Astrocyte (in vitro differentiated cells and primary cell): ENCODE results near the gene EIF3F. TPM values are rescaled to one million over a fixed set of nuclear protein-coding genes. Genes with fewer than 3 reads are reported as not detected.

ENCODE experiments used
- DNase-seq: peaks from one replicate; pipeline ENCODE4 v3.0.0-alpha.2; 2010; ENCODE audit warnings: low read depth
- FAIRE-seq: peaks from 2 replicates; lab custom pipeline; 2011; peaks lifted over from hg19 to GRCh38; lab: Jason Lieb, UNC
- H2AFZ ChIP-seq: 2 replicates; pipeline ENCODE4 v1.6.0; 2012; ENCODE audit warnings: low read depth, low read length, inconsistent platforms
- H3K27ac ChIP-seq: 2 replicates; pipeline ENCODE4 v1.5.1; 2011; ENCODE audit warnings: low read depth, low read length, inconsistent platforms
- H3K27me3 ChIP-seq: 2 replicates; pipeline ENCODE4 v1.6.0; 2011; ENCODE audit warnings: low read length, inconsistent platforms; ENCODE audit not compliant: insufficient read depth
- H3K36me3 ChIP-seq: 2 replicates; pipeline ENCODE4 v1.5.1; 2011; ENCODE audit warnings: low read length, inconsistent platforms; ENCODE audit not compliant: insufficient read depth
- H3K4me1 ChIP-seq: 2 replicates; pipeline ENCODE4 v1.5.1; 2011; ENCODE audit warnings: low read length, inconsistent platforms; ENCODE audit not compliant: insufficient read depth
- H3K4me2 ChIP-seq: 2 replicates; pipeline ENCODE4 v1.6.0; 2012; ENCODE audit warnings: low read length, inconsistent platforms
- H3K4me3 ChIP-seq: 2 replicates; pipeline ENCODE4 v1.5.1; 2011; ENCODE audit warnings: low read depth, mild to moderate bottlenecking, low read length, inconsistent platforms; ENCODE audit not compliant: insufficient read depth
- H3K79me2 ChIP-seq: 2 replicates; pipeline ENCODE4 v1.6.0; 2012; ENCODE audit warnings: mild to moderate bottlenecking, low read length, inconsistent platforms; ENCODE audit not compliant: insufficient read depth
- H3K9ac ChIP-seq: 2 replicates; pipeline ENCODE4 v1.6.0; 2012; ENCODE audit warnings: mild to moderate bottlenecking, low read length, inconsistent platforms
- H3K9me3 ChIP-seq: 2 replicates; pipeline ENCODE4 v1.5.1; 2012; ENCODE audit warnings: low read depth, mild to moderate bottlenecking, low read length, inconsistent platforms; ENCODE audit not compliant: insufficient read depth
- H4K20me1 ChIP-seq: 2 replicates; pipeline ENCODE4 v1.6.0; 2012; ENCODE audit warnings: low read length, inconsistent platforms; ENCODE audit not compliant: insufficient read depth
- H3K27ac Mint-ChIP-seq: one replicate; pipeline ENCODE4 v1.8.0; 2021; ENCODE audit warnings: mild to moderate bottlenecking, mixed read lengths; ENCODE audit not compliant: unreplicated experiment
- H3K27me3 Mint-ChIP-seq: one replicate; pipeline ENCODE4 v1.8.0; 2021; ENCODE audit warnings: low read depth, mixed read lengths; ENCODE audit not compliant: unreplicated experiment
- H3K36me3 Mint-ChIP-seq: one replicate; pipeline ENCODE4 v1.8.0; 2021; ENCODE audit warnings: low read depth, mixed read lengths; ENCODE audit not compliant: unreplicated experiment
- H3K4me1 Mint-ChIP-seq: one replicate; pipeline ENCODE4 v1.8.0; 2021; ENCODE audit warnings: low read depth, mixed read lengths; ENCODE audit not compliant: unreplicated experiment
- H3K4me3 Mint-ChIP-seq: one replicate; pipeline ENCODE4 v1.8.0; 2021; ENCODE audit warnings: mild to moderate bottlenecking, moderate library complexity, mixed read lengths; ENCODE audit not compliant: unreplicated experiment
- H3K9me3 Mint-ChIP-seq: one replicate; pipeline ENCODE4 v1.8.0; 2021; ENCODE audit warnings: mild to moderate bottlenecking, mixed read lengths; ENCODE audit not compliant: unreplicated experiment
- CTCF ChIP-seq: IDR thresholded peaks from 2 replicates; pipeline ENCODE4 v1.5.1; 2011; ENCODE audit warnings: low read depth, mild to moderate bottlenecking, inconsistent platforms, low read length, moderate library complexity; ENCODE audit not compliant: insufficient read depth
- EZH2 ChIP-seq: IDR thresholded peaks from 2 replicates; pipeline ENCODE4 v1.6.1; 2012; ENCODE audit warnings: mild to moderate bottlenecking, low read length, inconsistent platforms; ENCODE audit not compliant: insufficient read depth
- total RNA-seq: library from RNA; stranded (reverse); gene quantifications from 2 replicates; pipeline ENCODE4 v1.2.1, GENCODE V29; 2021

The EIF3F gene
- total RNA-seq, 1 donor from 2014 or later: 260 TPM

DNA sequence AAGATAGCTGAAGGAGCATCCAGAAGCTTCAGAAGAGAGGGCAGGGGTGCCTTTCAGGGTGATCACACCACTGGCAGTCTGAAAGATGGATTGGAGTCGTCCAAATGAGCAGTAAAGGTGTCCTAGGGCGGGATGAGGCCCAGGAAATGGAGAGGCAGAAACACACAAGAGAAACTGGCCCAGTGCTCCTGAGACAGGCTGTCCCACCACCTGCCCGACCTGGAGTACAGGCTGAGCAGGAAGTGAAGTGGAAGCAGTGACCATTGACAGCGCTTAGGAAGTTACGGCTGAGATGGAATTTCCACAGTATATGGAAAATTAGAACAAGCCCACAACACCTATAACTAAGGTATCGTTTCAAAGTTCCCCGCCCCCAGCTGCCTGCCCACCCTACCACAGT, 16.1 kb downstream of the EIF3F start:
- TF ChIP-seq EZH2 (no peak), CTCF (no peak)
- Histone ChIP-seq H3K27ac (no peak overlapping the region), H3K4me1 (no peaks in the 10 kb centered on the region), H3K4me3 (no peak overlapping the region), H3K9ac (no peak overlapping the region), H3K9me3 (no peaks in the 10 kb centered on the region), H2AFZ (no peak overlapping the region), H3K36me3 (peaks cover 6% of the 10 kb centered on the region), H3K79me2 (no peaks in the 10 kb centered on the region), H3K27me3 (no peaks in the 10 kb centered on the region), H3K4me2 (no peak overlapping the region), H4K20me1 (no peaks in the 10 kb centered on the region)
- FAIRE-seq (no peak), DNase-seq (no peak)
- Mint-ChIP-seq H3K4me3 (no peak overlapping the region), H3K4me1 (no peaks in the 10 kb centered on the region), H3K36me3 (no peaks in the 10 kb centered on the region), H3K9me3 (no peaks in the 10 kb centered on the region), H3K27ac (no peak overlapping the region), H3K27me3 (peaks cover 7% of the 10 kb centered on the region)

DNA sequence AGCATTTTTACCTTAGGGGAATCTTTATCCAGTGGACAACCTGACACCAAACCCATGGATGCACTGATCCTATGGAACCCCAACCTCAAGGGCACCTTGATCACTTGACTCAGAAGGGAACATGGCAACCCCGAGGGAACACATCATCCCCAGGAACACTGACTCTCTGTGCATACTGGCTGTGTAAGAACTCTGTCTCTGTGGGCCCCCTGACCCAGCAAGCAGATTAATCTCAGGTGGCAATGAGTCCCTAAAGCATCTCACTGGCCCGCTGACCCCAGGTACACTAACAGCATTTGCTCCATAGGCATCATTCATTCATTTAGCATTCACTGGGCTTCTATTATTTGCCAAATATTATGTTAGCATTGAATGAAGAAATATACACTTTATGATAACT, 16.9 kb downstream of the EIF3F start:
- Mint-ChIP-seq H3K27me3 (peaks cover 14% of the 10 kb centered on the region), H3K27ac (no peak overlapping the region), H3K36me3 (no peaks in the 10 kb centered on the region), H3K9me3 (no peaks in the 10 kb centered on the region), H3K4me1 (no peaks in the 10 kb centered on the region), H3K4me3 (no peak overlapping the region)
- DNase-seq: no peak
- Histone ChIP-seq H3K4me1 (no peaks in the 10 kb centered on the region), H2AFZ (no peak overlapping the region), H3K9me3 (no peaks in the 10 kb centered on the region), H3K4me3 (no peak overlapping the region), H3K27ac (no peak overlapping the region), H3K27me3 (no peaks in the 10 kb centered on the region), H3K79me2 (no peaks in the 10 kb centered on the region), H4K20me1 (no peaks in the 10 kb centered on the region), H3K36me3 (no peaks in the 10 kb centered on the region), H3K9ac (no peak overlapping the region), H3K4me2 (no peak overlapping the region)
- TF ChIP-seq EZH2 (no peak), CTCF (no peak)
- no peak for FAIRE-seq

DNA sequence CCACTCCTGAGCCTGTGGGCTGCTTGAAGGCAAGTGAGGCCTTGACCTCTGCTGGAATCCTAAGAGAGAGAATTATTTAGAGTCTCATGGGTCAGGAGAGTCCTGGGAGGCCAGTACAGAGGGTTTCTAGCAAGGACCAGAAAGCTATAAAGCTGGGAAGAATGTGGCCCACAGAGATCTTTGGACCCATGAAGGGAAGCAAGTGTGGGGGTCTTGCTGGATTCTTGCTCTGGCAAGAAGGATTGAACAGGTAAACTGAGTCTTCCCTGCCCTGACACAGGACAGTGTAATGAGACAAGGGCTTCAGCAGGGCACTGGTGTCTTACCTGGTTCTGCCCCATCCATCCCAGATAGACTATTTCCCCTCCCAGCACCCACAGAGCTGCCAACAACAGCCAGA, 18.4 kb downstream of the EIF3F start:
- no peaks in the 10 kb centered on the region for H3K36me3 Mint-ChIP-seq
- no peaks in the 10 kb centered on the region for H3K9me3 Mint-ChIP-seq
- H3K4me1 Mint-ChIP-seq: no peaks in the 10 kb centered on the region
- no peak overlapping the region for H3K4me3 ChIP-seq
- no peaks in the 10 kb centered on the region for H3K27me3 ChIP-seq
- H3K36me3 ChIP-seq: no peaks in the 10 kb centered on the region
- FAIRE-seq: no peak
- no peak overlapping the region for H3K4me2 ChIP-seq
- H3K79me2 ChIP-seq: no peaks in the 10 kb centered on the region
- H3K4me3 Mint-ChIP-seq: no peak overlapping the region
- H3K27ac Mint-ChIP-seq: no peak overlapping the region
- no peaks in the 10 kb centered on the region for H4K20me1 ChIP-seq
- no peak overlapping the region for H3K9ac ChIP-seq
- TF ChIP-seq EZH2: no peak
- no peak for TF ChIP-seq CTCF
- no peaks in the 10 kb centered on the region for H3K9me3 ChIP-seq
- no peak overlapping the region for H2AFZ ChIP-seq
- DNase-seq: no peak
- no peak overlapping the region for H3K27ac ChIP-seq
- peaks cover 19% of the 10 kb centered on the region for H3K27me3 Mint-ChIP-seq
- H3K4me1 ChIP-seq: no peaks in the 10 kb centered on the region
